HG03045 (cell line): ENCODE results near the gene NPAS3.
A peak's percentile ranks its signal among the peaks of the same experiment; 100 is the strongest.

Source experiments
- ATAC-seq: cut with Tn5 transposase; IDR thresholded peaks from one replicate; pipeline ENCODE4 v1.9.1; 2021; ENCODE audit warnings: mild to moderate bottlenecking, moderate library complexity; ENCODE audit not compliant: unreplicated experiment

Gene NPAS3

GRCh38 chr14:33364466-33364865, 425.8 kb downstream of the NPAS3 start:
- no peak for ATAC-seq

DNA sequence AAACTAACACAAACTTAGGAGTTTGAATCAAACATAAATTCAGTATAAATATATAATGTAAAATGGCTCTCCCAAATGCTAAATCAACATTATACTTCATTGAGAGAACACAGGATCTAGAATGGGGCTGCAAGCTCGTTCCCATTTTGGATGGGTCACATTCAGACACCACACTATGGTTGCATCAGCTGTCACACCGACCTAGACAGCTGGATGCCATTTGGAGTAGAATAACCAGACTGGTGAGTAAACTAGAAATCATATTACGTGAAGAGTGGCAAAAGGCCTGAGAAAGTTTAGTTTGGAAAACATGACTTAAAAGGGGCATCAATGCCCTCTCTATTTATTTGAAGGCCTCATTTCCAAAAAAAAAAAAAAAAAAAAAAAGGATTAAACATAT, 430.4 kb downstream of the NPAS3 start:
- no peak for ATAC-seq

- peak; percentile 89 for ATAC-seq
Measured at GRCh38 chr14:33369972-33370371, 431.3 kb downstream of the NPAS3 start.

DNA sequence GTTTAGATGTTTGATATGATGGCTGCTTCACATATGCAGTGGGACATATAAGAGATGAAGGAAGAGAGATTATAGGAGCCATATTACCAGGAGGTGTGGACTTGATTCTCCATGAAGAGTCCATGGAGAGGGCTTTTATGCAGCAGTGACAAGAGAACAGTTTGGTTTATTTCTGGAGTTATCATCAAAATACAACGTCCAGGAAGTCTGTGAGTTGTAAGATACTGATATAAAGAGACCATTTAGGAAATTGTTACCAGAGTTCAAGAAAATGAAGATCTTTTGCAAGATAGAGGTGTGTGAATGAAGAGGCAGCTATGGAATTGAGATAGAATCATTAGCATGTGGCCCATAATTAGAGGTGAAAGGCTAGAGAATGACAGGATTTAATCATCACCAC, 431.7 kb downstream of the NPAS3 start:
- peak; percentile 13 for ATAC-seq

GRCh38 chr14:33375196-33375595, 436.5 kb downstream of the NPAS3 start:
- ATAC-seq: no peak

- no peak for ATAC-seq
Measured at GRCh38 chr14:33375786-33376185, 437.1 kb downstream of the NPAS3 start.

GRCh38 chr14:33376510-33376909, 437.8 kb downstream of the NPAS3 start:
- no peak for ATAC-seq

DNA sequence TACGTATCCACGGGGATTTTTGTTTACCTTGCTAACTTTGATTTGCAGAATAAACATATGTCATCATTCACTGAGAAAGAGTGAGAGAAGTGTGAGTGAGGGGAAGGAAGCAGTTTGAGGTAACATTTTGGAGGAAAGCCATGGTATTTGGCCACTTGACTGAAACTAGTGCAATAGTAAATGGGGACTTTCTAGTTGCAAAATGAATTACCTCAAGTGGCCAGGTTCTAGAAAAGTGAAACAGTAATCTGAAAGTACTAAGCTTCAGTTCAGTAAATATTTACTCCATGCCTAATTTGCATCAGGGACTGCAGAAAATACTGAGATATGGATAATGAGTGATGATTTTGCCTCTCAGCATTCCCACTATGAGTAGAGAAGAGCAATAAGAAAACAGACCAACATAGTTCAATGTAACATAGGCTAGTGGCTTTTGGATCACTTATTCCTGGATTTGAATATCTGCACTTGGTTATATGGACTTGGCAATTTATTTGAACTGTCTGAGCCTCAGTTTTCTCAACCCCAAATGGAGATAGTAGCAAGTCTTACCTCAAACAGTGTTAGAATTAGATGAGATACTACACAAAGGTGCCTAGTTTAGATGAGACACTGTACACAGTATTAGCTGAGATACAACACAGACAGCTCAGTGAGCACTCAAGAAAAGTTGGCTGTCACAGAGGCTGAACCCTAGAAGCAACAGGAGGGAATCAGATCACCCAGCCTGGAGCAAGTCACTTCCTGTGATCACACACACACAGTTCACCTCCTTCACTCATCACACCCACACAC, 439.1 kb downstream of the NPAS3 start:
- peak; percentile 74 for ATAC-seq

- no peak for ATAC-seq
Measured at GRCh38 chr14:33381717-33382116, 443.0 kb downstream of the NPAS3 start.

DNA sequence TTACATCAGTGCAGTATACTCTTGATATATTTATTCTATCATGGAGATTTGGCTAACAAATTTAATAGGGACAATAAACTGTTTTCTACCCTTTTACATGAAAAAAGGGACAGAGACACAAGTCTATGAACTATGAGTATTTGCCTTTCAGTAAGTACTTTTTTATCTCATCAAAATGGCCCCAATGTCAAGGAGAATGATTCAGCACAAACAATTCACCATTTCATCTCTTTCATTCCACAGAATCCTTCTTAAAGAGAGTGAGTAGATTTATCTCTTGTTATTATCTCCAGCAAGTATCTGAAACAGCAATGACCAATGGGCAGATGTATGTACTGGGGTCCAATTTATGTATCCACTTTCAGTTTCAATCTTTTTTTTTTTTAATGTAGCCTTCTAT, 447.5 kb downstream of the NPAS3 start:
- ATAC-seq: no peak

- no peak for ATAC-seq
Measured at GRCh38 chr14:33386781-33387180, 448.1 kb downstream of the NPAS3 start.

DNA sequence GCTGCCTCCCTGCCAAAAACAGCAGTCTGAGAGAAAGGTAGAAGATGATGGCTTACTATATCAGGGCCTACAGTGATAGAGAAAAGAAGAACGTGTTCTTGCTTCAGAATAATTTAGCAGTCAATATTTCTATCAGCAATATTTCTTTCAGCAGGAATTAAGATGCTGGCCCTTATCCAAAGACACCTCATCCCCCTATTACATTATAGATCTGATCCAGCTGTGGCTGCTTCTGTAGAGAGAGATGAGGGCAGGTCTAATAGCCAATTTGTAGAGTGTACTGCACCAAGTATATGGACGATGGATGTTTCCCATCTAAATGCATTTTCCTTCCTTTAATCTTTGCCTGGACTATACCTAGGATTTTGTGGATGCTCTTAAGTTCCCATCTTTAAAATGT, 451.7 kb downstream of the NPAS3 start:
- ATAC-seq: no peak

GRCh38 chr14:33393231-33393894, 454.7 kb downstream of the NPAS3 start:
- no peak for ATAC-seq

DNA sequence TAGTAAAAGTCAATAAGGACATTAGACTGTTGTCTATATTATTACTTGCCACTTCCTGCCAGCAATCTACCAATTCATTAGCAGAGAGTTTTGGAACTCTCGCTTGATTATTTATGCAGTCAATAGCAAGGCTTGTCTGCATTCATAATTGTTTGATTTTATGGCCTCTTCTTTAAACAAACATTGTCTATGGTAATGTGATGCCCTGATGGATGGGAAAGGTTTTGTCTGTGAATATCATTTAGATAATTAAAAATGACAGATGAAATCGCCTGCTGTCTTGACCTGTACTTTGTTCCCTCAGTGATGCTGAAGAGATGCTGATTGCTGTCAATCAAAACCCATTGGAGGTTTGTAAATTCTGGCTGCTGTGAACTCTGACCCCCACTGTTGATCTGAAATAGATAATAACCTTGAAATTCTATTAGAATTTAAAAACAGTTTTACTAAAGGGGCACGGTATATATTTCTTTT, 455.3 kb downstream of the NPAS3 start:
- no peak for ATAC-seq

- no peak for ATAC-seq
Measured at GRCh38 chr14:33401311-33401710, 462.6 kb downstream of the NPAS3 start.

DNA sequence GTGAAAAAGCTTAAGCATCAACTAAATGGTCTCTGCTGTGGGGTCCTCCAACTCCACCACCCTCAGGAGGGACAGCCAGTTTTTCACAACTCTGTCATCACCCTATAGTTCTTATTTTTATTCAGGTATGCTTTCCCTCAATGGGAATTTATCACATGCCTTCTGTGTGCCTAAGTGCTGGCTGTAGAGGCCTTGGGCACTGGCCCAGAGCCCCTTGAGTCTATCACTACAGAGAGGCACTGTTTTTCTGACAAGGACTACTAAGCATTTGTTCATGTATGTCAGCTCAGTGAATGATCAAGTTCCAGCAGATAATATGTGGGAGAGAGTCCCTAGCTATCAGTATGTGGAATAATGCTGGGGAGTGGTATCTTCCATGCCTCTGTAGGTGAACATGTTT, 463.9 kb downstream of the NPAS3 start:
- no peak for ATAC-seq

DNA sequence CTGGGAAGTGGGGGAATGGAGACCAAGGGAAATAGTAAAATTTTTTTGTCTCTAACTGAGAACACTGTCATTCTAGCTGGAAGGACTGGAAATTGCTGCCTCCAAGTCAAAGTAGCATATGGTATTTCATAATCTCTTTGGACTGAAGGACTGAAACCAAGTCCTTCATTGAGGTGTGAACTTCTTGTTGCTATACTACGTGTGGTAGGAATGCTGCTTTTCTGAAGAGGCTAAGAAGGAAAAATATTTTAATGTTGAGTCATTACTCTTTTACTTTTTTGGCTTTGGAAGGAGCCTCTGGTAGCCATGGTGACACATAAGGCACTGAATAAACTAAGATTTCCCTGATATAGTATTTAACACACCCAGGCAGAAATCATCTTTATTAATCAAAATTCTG, 465.4 kb downstream of the NPAS3 start:
- no peak for ATAC-seq

- ATAC-seq: no peak
Measured at GRCh38 chr14:33404964-33405574, 466.4 kb downstream of the NPAS3 start.

- no peak for ATAC-seq
Measured at GRCh38 chr14:33406766-33407165, 468.1 kb downstream of the NPAS3 start.

DNA sequence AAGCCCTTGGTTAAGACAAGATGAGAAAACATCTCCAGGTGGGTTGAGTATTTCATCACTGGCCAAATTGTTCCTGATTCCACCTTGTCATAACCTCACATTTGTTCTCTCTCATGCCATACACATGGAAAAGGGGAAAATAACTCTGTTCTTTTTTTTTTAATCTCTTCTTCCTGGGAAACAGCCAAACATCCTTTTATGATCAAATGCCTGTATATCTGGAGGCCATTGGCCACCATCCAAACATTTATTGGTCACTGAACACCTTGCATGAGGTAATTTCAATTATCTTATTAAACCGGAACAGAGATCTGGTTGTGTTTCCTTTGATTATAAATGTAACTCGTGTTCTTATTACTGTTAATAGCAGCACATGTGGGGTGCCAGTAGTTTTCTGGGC, 469.6 kb downstream of the NPAS3 start:
- no peak for ATAC-seq

DNA sequence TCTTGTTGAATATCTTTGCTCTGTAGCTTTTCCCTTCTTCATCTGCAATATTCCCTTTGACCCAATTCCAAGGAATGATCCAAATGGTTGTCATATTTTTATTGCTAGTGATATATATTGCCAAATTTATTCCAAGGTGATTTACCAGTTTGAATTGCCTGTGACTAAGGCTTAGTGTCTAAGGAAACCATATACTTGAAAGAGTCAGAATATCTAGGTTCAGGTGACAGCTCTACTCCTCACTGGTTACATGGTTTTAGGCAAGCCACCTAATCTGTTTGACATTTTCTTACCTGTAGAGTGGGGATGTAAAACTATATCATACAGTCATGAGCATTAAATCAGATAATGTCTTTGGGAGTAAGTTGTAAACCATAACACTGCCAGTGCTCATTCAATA, 473.8 kb downstream of the NPAS3 start:
- ATAC-seq: no peak

DNA sequence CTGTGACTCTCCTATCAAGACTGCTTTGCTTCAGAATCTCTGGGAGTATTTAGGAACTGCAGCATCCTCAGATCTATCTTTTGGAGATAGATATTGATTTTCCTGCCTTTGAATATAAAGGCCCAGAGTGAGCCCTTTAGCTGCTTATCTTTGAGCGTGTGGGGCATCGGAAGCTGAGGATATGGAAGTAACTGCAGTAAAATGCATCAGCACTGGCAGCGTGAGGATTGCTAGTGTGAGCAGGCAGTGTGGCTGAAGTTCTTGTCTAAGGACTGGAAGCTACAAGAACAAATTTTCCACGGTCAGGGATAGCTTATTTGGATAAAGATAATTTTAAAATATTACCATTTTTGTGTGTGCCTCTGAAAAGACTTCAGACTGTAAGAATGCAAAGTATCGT, 474.7 kb downstream of the NPAS3 start:
- no peak for ATAC-seq
